Panc1 (cell line): Measurements from ENCODE around the gene HILPDA. TPM values are rescaled to one million over a fixed set of nuclear protein-coding genes. Genes with fewer than 3 reads are reported as not detected.
A peak's percentile ranks its signal among the peaks of the same experiment; 100 is the strongest.

Experiments used
- ATAC-seq: fragments of 200-7000 bp; cut with Tn5 transposase; 2 replicates; pipeline ENCODE4 v1.9.1; 2020; ENCODE audit warnings: mild to moderate bottlenecking, moderate library complexity
- BruUV-seq: library from RNA; stranded (reverse); fragments of 400-500 nt; replicated peaks from 2 replicates; lab custom pipeline; 2021; lab: Mats Ljungman, UMichigan
- CTCF ChIA-PET: fragments of 300-600 bp; sonication (Branson Sonifier 250); formaldehyde crosslinking; loops from one replicate; lab custom pipeline; 2022; ENCODE audit warnings: antibody characterized with exemption; lab: Charles Lee
- POLR2A ChIA-PET: fragments of 300-600 bp; sonication (Branson Sonifier 250); formaldehyde crosslinking; loops from one replicate; lab custom pipeline; 2022; ENCODE audit warnings: antibody characterized with exemption; lab: Charles Lee
- DNase-seq: peaks from one replicate; pipeline ENCODE4 v3.0.0-alpha.2; 2010; ENCODE audit warnings: low read depth, low spot score
- H3K27ac ChIP-seq: 2 replicates; pipeline ENCODE4 v1.5.1; 2011; ENCODE audit warnings: mild to moderate bottlenecking, low read length, inconsistent platforms
- H3K27me3 ChIP-seq: fragments of 200-500 bp; sonication (Bioruptor generic); 2 replicates; pipeline ENCODE4 v1.6.0; 2014; ENCODE audit warnings: low read length, inconsistent platforms; ENCODE audit not compliant: control insufficient read depth, insufficient read depth
- H3K36me3 ChIP-seq: fragments of 200-500 bp; sonication (Bioruptor generic); 2 replicates; pipeline ENCODE4 v1.5.1; 2014; ENCODE audit warnings: inconsistent platforms, mild to moderate bottlenecking, low read length, moderate library complexity; ENCODE audit not compliant: control insufficient read depth, insufficient read depth
- H3K4me1 ChIP-seq: 2 replicates; pipeline ENCODE4 v1.5.1; 2011; ENCODE audit warnings: inconsistent platforms, mild to moderate bottlenecking, low read length, moderate library complexity; ENCODE audit not compliant: control insufficient read depth, insufficient read depth
- H3K4me3 ChIP-seq, 2 experiments: 2 replicates each; pipeline ENCODE4 v1.5.1; 2011 to 2012; ENCODE audit warnings: low read depth in 2 of 2, low read length in 2 of 2, mild to moderate bottlenecking in 2 of 2, inconsistent platforms in 1 of 2, moderate library complexity in 1 of 2
- H3K9me3 ChIP-seq: fragments of 200-500 bp; sonication (Bioruptor generic); 2 replicates; pipeline ENCODE4 v1.5.1; 2014; ENCODE audit warnings: low read depth, mild to moderate bottlenecking, inconsistent platforms, low read length, moderate library complexity; ENCODE audit not compliant: control insufficient read depth, insufficient read depth
- CTCF ChIP-seq: fragments of 450-650 bp; IDR thresholded peaks from 2 replicates; pipeline ENCODE4 v1.5.1; 2017; ENCODE audit warnings: mild to moderate bottlenecking
- POLR2AphosphoS5 ChIP-seq: IDR thresholded peaks from 2 replicates; pipeline ENCODE4 v1.6.1; 2012; ENCODE audit warnings: mild to moderate bottlenecking, low read depth, low read length, moderate library complexity
- REST ChIP-seq, 2 experiments: IDR thresholded peaks; 2 replicates each; pipeline ENCODE4 v1.6.1; 2011 to 2012; ENCODE audit warnings: low read depth in 2 of 2, control low read depth in 1 of 2, low read length in 1 of 2, mild to moderate bottlenecking in 1 of 2, moderate library complexity in 1 of 2; ENCODE audit not compliant: insufficient read depth in 1 of 2
- SIN3A ChIP-seq: IDR thresholded peaks from 2 replicates; pipeline ENCODE4 v1.6.1; 2012; ENCODE audit warnings: low read depth, mild to moderate bottlenecking, low read length, moderate library complexity, borderline replicate concordance; ENCODE audit not compliant: insufficient read depth
- TCF7L2 ChIP-seq: IDR thresholded peaks from 2 replicates; pipeline ENCODE4 v1.6.1; 2011; ENCODE audit warnings: mild to moderate bottlenecking, low read depth, low read length, inconsistent platforms
- in situ Hi-C: cut with HindIII; loops from 2 replicates; pipeline ENCODE4 v1.10.0; 2016; ENCODE audit warnings: low sequenced_read_pairs, low pct_unique_long_range_greater_than_20kb
- intact Hi-C: fragments of 100-400 bp; cut with micrococcal nuclease; formaldehyde crosslinking; loops from one replicate; pipeline ENCODE4 v1.10.0; 2022; ENCODE audit not compliant: unreplicated experiment
- total RNA-seq: library from RNA; stranded (reverse); gene quantifications from one replicate; pipeline ENCODE4 v1.2.1, GENCODE V29; 2021; ENCODE audit not compliant: unreplicated experiment

Gene HILPDA
- total RNA-seq, 1 experiment from 2014 or later, result 70.8 TPM

- intact Hi-C loops, result no loop called here
- Histone ChIP-seq H3K36me3 (no peaks in the 10 kb centered on the region; the same call in 1 of the 2 replicates), H3K4me1 (peaks cover 26% of the 10 kb centered on the region), H3K27me3 (no peaks in the 10 kb centered on the region), H3K4me3 (peak overlapping the region; percentile 82 to 86), H3K9me3 (no peaks in the 10 kb centered on the region), H3K27ac (peak overlapping the region; percentile 72)
- ChIA-PET POLR2A (interaction anchor here (0.6 kb wide), 1 partner anchor 13 kb away, joined by 4 read pairs; no protein-coding TSS in a partner anchor), CTCF (interaction anchor here (0.6 to 1.0 kb wide), 2 partner anchors 49 to 58 kb away, joined by 5 to 10 read pairs; no protein-coding TSS in a partner anchor)
- ATAC-seq (no peak), DNase-seq (no peak)
- no peak for TF ChIP-seq POLR2AphosphoS5
- no peak for TF ChIP-seq REST (IDR thresholded peaks at IDR 0.05; ENCODE audit: insufficient read depth in 1 of 2, low read depth in 2 of 2, low read length in 1 of 2)
- no peak for TF ChIP-seq CTCF
- no peak for TF ChIP-seq TCF7L2
- TF ChIP-seq SIN3A, result no peak
- no TSS peak for BruUV-seq
- in situ Hi-C loops, result no loop called here
These were observed 45.3 kb upstream of the HILPDA start for GRCh38 chr7:128410451-128410753.

GRCh38 chr7:128415217-128415785 lies 40.4 kb upstream of the HILPDA start:
- Histone ChIP-seq H3K9me3 (no peaks in the 10 kb centered on the region), H3K4me1 (no peaks in the 10 kb centered on the region), H3K27me3 (no peaks in the 10 kb centered on the region), H3K27ac (no peak overlapping the region), H3K4me3 (no peak overlapping the region), H3K36me3 (no peaks in the 10 kb centered on the region)
- CTCF ChIA-PET, result interaction anchor here (0.9 kb wide), 1 partner anchor 12 kb away, joined by 3 read pairs; no protein-coding TSS in a partner anchor
- TF ChIP-seq CTCF (no peak), TCF7L2 (no peak), POLR2AphosphoS5 (no peak), SIN3A (no peak), REST (IDR thresholded peaks at IDR 0.05; ENCODE audit: insufficient read depth in 1 of 2, low read depth in 2 of 2, low read length in 1 of 2) (no peak)
- no TSS peak for BruUV-seq
- in situ Hi-C loops (no loop called here), intact Hi-C loops (no loop called here)
- POLR2A ChIA-PET, result interaction anchor here (0.6 kb wide), 1 partner anchor 14 kb away, joined by 9 read pairs; no protein-coding TSS in a partner anchor
- DNase-seq (no peak), ATAC-seq (no peak)
